Heart right ventricle (tissue), 16 donors: ENCODE results near the gene TFEB. TPM values are rescaled to one million over a fixed set of nuclear protein-coding genes. Genes with fewer than 3 reads are reported as not detected.

Experiments used
- ATAC-seq, 8 donors: fragments of 200-7000 bp; cut with Tn5 transposase; one replicate each; pipeline ENCODE4 v1.9.1; 2020; ENCODE audit warnings: mild to moderate bottlenecking in 8 of 8, moderate library complexity in 8 of 8, moderate number of reproducible peaks in 1 of 8
- DNase-seq, 2 donors: peaks; one replicate each; pipeline ENCODE4 v3.0.0-alpha.2; 2020
- H3K27ac ChIP-seq, 10 donors: fragments of 200-600 bp; sonication (generic) in 2 of 10; one replicate each; pipeline versions ENCODE4 v1.5.0 to v1.8.0; 2020 to 2022; ENCODE audit warnings: mild to moderate bottlenecking in 3 of 10
- H3K27me3 ChIP-seq, 7 donors: fragments of 200-600 bp; one replicate each; pipeline ENCODE4 v1.8.0; 2021 to 2022; ENCODE audit warnings: mild to moderate bottlenecking in 2 of 7
- H3K36me3 ChIP-seq, 9 donors: fragments of 200-600 bp; sonication (generic) in 1 of 9; one replicate each; pipeline versions ENCODE4 v1.5.0 to v1.8.0; 2020 to 2022; ENCODE audit warnings: mild to moderate bottlenecking in 2 of 9
- H3K4me1 ChIP-seq, 9 donors: fragments of 200-600 bp; sonication (generic) in 1 of 9; one replicate each; pipeline versions ENCODE4 v1.5.0 to v1.8.0; 2020 to 2022; ENCODE audit warnings: mild to moderate bottlenecking in 4 of 9
- H3K4me3 ChIP-seq, 10 donors: fragments of 200-600 bp; sonication (generic) in 2 of 10; one replicate each; pipeline versions ENCODE4 v1.5.0 to v1.8.0; 2020 to 2022; ENCODE audit warnings: mild to moderate bottlenecking in 7 of 10, moderate library complexity in 2 of 10
- H3K9me3 ChIP-seq, 11 donors: fragments of 200-600 bp in 10 of 11; sonication (generic) in 2 of 11; one replicate each; pipeline versions ENCODE4 v1.5.0 to v1.8.0; 2013 to 2022; ENCODE audit warnings: mild to moderate bottlenecking in 2 of 11, control low read depth in 1 of 11, moderate library complexity in 1 of 11
- WGBS, 2 donors: extraction: QIAGEN DNeasy Blood & Tissue Kit; methylation state at CpG; one replicate each; pipeline ENCODE4 v1.1.7; 2013; ENCODE audit warnings: inconsistent platforms in 1 of 2; 5-methylcytosine and 5-hydroxymethylcytosine counted together
- intact Hi-C, 10 donors: fragments of 100-400 bp; cut with DNase I; formaldehyde crosslinking; loops; one replicate each; pipeline versions ENCODE4 v1.11.1 to v1.14.2; 2022
- polyA plus RNA-seq, 2 donors: library from polyadenylated mRNA; stranded (reverse); fragments of 200-250 nt; gene quantifications; one replicate each; pipeline ENCODE4 v1.2.3, GENCODE V29; 2013
- total RNA-seq, 10 donors: library from RNA; stranded (reverse); fragmentation: NEBNext Ultra II Directional in 3 of 10; extraction: Animal tissue kit (Norgen Biotek cat#: 25700) in 3 of 10; gene quantifications; one replicate each; pipeline versions ENCODE4 v1.2.1 to v1.2.4, GENCODE V29; 2021 to 2023
- TF ChIP-seq, protein P1 (sequence below), 9 donors: fragments of 200-600 bp; sonication (generic) in 2 of 9; IDR thresholded peaks; one replicate each; pipeline versions ENCODE4 v1.5.0 to v1.8.0; 2021 to 2022; ENCODE audit warnings: antibody characterized with exemption in 9 of 9, mild to moderate bottlenecking in 5 of 9, moderate library complexity in 1 of 9
- donor health status: Arrhythmogenic right ventricular cardiomyopathy.
- donor health status: ischemic (EF 13 %, LVEDD 7.1; RV severe dilation, severe dysfunction).
- donor health status: healthy with polysubstance abuse.
- donor health status: DM: no; HTN: yes; CAD: no.
- donor health status: DM: no; HTN: no; CAD: no.
- donor health status: ischemic (EF 25% LVEDD 6.9; RV normal size, moderate dysfunction).
- donor health status: ischemic (EF 25% LVEDD 5.7; RV mildly dilated, moderate dysfunction).
- donor health status: healthy.
- donor health status: DM: yes; HTN: yes; CAD: no.
- donor health status: Ischemic cardiomyopathy.
- donor health status: ischemic (EF 35%, LVEDD 5.7; RV mildly dilated, moderate dysfunction).
- donor health status: nonischemic (EF 11% LVEDD 7.7; RV severe dilation, severe dysfunction).
- donor health status: DM: yes; HTN: yes; CAD: no.
- donor health status: PGD.
- donor health status: ischemic (EF 29% LVEDD 5.4; RV normal size, mild dysfunction).
- donor health status: nonischemic (EF 23%, LVEDD 6.1; RV moderate dilation, normal function).

Gene TFEB
- total and polyA plus RNA-seq, 12 donors, result 29.2 to 52.3 (median 39.6) TPM

DNA sequence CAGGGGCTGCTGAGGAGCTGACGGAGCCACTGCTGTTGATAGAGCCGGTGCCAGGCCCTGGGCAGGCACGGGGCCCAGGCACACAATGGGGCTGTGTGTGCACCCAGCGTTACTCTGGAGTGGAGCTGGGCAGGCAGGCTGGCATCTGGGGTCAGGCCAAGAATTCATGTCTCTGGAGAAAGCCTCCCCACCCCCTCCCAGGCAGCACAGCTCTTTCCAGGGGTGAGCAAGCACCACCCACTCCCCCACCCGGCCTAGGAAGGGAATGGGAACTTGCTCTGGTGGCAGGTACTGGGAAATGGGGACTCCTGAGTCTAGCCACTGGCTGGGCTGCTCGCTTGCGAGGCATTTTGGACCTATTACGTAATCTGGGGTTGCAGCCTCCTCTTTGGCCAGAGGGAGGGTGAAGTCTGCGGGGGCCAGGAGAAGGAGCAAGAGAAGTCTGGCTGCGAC is 22.7 kb downstream of the TFEB start:
- intact Hi-C loops, result no loop called here
- ATAC-seq, result peak; percentile 54 to 84 (median 78)
- Histone ChIP-seq H3K9me3 (no peaks in the 10 kb centered on the region), H3K36me3 (peaks cover 0 to 5% (median 0%) of the 10 kb centered on the region in 9 donors), H3K27me3 (no peaks in the 10 kb centered on the region), H3K4me1 (peaks cover 34 to 99% (median 79%) of the 10 kb centered on the region in 9 donors), H3K27ac (peak overlapping the region; percentile 53 to 91 (median 81)), H3K4me3 (no peak overlapping the region)
- TF ChIP-seq, protein P1, sequence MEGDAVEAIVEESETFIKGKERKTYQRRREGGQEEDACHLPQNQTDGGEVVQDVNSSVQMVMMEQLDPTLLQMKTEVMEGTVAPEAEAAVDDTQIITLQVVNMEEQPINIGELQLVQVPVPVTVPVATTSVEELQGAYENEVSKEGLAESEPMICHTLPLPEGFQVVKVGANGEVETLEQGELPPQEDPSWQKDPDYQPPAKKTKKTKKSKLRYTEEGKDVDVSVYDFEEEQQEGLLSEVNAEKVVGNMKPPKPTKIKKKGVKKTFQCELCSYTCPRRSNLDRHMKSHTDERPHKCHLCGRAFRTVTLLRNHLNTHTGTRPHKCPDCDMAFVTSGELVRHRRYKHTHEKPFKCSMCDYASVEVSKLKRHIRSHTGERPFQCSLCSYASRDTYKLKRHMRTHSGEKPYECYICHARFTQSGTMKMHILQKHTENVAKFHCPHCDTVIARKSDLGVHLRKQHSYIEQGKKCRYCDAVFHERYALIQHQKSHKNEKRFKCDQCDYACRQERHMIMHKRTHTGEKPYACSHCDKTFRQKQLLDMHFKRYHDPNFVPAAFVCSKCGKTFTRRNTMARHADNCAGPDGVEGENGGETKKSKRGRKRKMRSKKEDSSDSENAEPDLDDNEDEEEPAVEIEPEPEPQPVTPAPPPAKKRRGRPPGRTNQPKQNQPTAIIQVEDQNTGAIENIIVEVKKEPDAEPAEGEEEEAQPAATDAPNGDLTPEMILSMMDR (IDR thresholded peaks at IDR 0.05), result no peak
- peak; percentile 77 to 84 for DNase-seq
- 52 to 59% methylated on average over 10 of the region's 10 CpGs for WGBS, 2 donors

DNA sequence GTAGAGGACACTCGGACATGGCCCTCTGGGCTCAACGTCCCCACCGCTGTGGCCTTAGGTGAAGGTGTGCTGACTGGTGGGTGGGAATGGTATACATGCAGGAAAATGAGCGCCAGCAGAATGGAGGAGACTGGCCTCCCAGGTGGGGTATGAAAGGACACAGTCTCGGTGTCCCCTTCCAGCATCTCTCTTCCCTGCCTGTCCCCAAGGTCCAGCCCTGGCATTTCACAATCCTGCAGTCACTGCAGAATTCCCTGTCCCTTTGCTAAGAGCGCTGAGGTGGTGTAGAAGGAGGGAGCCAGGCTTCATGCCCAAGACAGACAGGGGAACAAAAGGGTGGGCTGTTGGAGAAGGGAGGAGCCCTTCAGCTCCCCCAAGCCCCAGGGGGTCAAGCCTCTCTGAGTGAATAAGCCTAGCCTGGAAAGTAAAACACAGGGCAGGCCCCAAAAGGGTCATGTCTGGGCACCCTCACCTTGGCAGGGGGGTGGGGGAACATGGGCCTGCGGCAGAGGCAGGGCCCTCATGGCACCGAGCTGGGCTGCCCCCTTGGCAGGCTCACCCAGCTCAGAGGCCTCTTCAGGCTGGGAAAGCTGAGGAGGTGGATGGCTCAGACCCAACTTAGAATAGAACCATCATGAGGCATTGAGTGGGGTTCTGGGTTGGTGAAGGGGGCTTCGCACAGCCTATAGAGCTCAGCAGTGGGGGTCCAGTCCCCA is 23.9 kb downstream of the TFEB start:
- intact Hi-C loops, result no loop called here
- Histone ChIP-seq H3K36me3 (peaks cover 0 to 5% (median 0%) of the 10 kb centered on the region in 9 donors), H3K4me1 (peaks cover 38 to 99% (median 80%) of the 10 kb centered on the region in 9 donors), H3K4me3 (no peak overlapping the region), H3K27ac (peak overlapping the region in 9 of 10 donors; percentile 53 to 91 (median 82)), H3K9me3 (no peaks in the 10 kb centered on the region), H3K27me3 (no peaks in the 10 kb centered on the region)
- WGBS, 2 donors, result 80 to 85% methylated on average over 9 of the region's 9 CpGs
- ATAC-seq, result no peak
- TF ChIP-seq, protein P1 (IDR thresholded peaks at IDR 0.05), result no peak
- no peak for DNase-seq

DNA sequence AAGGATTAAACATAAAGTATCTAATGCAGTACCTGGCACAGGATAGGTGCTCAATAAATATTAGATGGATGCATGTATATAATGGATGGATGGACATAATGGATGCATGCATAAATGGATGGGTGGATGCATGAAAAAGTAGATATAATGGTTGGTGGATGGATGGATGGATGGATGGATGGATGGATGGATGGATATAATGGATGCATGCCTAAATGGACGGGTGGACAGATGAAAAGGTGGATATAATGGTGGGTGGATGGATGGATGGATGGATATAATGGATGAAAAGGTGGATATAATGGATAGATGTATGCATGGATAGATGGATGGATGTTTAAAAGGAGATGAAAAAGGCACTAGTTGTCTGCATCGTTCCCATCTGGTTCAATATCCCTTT is 26.0 kb downstream of the TFEB start:
- Histone ChIP-seq H3K4me1 (peaks cover 38 to 99% (median 84%) of the 10 kb centered on the region in 9 donors), H3K27ac (no peak overlapping the region), H3K4me3 (no peak overlapping the region), H3K36me3 (peaks cover 0 to under 1% (median 0%) of the 10 kb centered on the region in 9 donors), H3K9me3 (no peaks in the 10 kb centered on the region), H3K27me3 (no peaks in the 10 kb centered on the region)
- ATAC-seq (no peak), DNase-seq (no peak)
- WGBS, 2 donors, result 93 to 96% methylated on average over 2 of the region's 2 CpGs
- intact Hi-C loops, result loop anchor here in 1 of 10 donors (5.0 kb wide), 1 partner anchor 68 kb away; the partner anchor contains the start of gene FRS3
- TF ChIP-seq, protein P1 (IDR thresholded peaks at IDR 0.05), result no peak

DNA sequence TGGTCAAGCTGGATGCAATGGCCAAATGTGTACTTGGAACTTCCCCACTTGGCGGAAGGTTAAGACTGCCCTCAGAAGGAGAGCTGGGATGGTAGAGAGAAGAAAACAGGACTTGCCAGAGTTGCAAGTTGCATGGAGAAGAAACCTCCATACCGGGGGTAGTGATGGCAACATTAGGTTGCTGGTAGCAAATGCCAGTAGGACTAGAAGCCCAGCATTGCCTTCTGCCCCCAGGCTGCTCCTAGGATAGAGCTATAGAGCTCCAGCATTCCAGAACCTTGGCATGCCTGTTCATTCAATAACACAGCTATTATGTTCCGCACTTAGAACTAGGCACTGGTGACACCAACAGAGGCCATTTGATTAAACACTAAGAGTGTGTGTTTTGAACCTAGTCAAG is 26.6 kb downstream of the TFEB start:
- Histone ChIP-seq H3K4me1 (peaks cover 43 to 99% (median 85%) of the 10 kb centered on the region in 9 donors), H3K9me3 (no peaks in the 10 kb centered on the region), H3K27ac (peak overlapping the region in 3 of 10 donors; percentile 79 to 86 (median 80)), H3K36me3 (no peaks in the 10 kb centered on the region), H3K4me3 (no peak overlapping the region), H3K27me3 (no peaks in the 10 kb centered on the region)
- 96 to 97% methylated on average over 3 of the region's 3 CpGs for WGBS, 2 donors
- TF ChIP-seq, protein P1 (IDR thresholded peaks at IDR 0.05), result no peak
- DNase-seq (no peak), ATAC-seq (no peak)
- intact Hi-C loops, result loop anchor here in 1 of 10 donors (5.0 kb wide), 1 partner anchor 68 kb away; the partner anchor contains the start of gene FRS3
